Gastroesophageal sphincter (tissue), 4 donors: ENCODE results near the gene PTBP3. TPM values are rescaled to one million over a fixed set of nuclear protein-coding genes. Genes with fewer than 3 reads are reported as not detected.

ENCODE experiments used
- ATAC-seq: fragments of 150-250 bp; one replicate; pipeline ENCODE4 v1.9.1; 2016; ENCODE audit warnings: mild to moderate bottlenecking, moderate library complexity
- H3K27ac ChIP-seq, 4 donors: fragments of 200-600 bp; sonication (generic) in 3 of 4; 1 replicate in 3 of 4; 2 replicates in 1 of 4; pipeline ENCODE4 v1.5.1; 2016 to 2019
- H3K27me3 ChIP-seq: fragments of 200-600 bp; sonication (generic); one replicate; pipeline ENCODE4 v1.5.1; 2019
- H3K36me3 ChIP-seq, 2 donors: fragments of 200-600 bp; sonication (generic); one replicate each; pipeline ENCODE4 v1.5.1; 2019; ENCODE audit warnings: control low read depth in 1 of 2
- H3K4me1 ChIP-seq, 3 donors: fragments of 200-600 bp; sonication (generic); 1 replicate in 2 of 3; 2 replicates in 1 of 3; pipeline ENCODE4 v1.5.1; 2016 to 2019; ENCODE audit warnings: control low read depth in 2 of 3
- H3K4me3 ChIP-seq, 2 donors: fragments of 200-600 bp; sonication (generic); one replicate each; pipeline ENCODE4 v1.5.1; 2019; ENCODE audit warnings: mild to moderate bottlenecking in 1 of 2, moderate library complexity in 1 of 2
- H3K9me3 ChIP-seq, 3 donors: fragments of 200-600 bp; sonication (generic); one replicate each; pipeline ENCODE4 v1.5.1; 2017 to 2019; ENCODE audit warnings: control low read depth in 2 of 3
- EP300 ChIP-seq: sonication (generic); formaldehyde crosslinking; IDR thresholded peaks from one replicate; pipeline ENCODE4 v1.6.1; 2017; ENCODE audit warnings: antibody characterized with exemption, mild to moderate bottlenecking
- POLR2A ChIP-seq, 2 donors: fragments of 450-650 bp; IDR thresholded peaks; one replicate each; pipeline ENCODE4 v1.6.1; 2017; ENCODE audit warnings: antibody characterized with exemption in 2 of 2, mild to moderate bottlenecking in 2 of 2, moderate library complexity in 1 of 2
- POLR2AphosphoS5 ChIP-seq: sonication (generic); formaldehyde crosslinking; IDR thresholded peaks from one replicate; pipeline ENCODE4 v1.6.1; 2017; ENCODE audit warnings: antibody characterized with exemption
- WGBS, 2 donors: methylation state at CpG; one replicate each; pipeline ENCODE4 v1.1.5; 2018; ENCODE audit warnings: low coverage in 1 of 2; 5-methylcytosine and 5-hydroxymethylcytosine counted together
- total RNA-seq, 4 donors: library from RNA; depleted of rRNA; stranded (reverse); fragments of >200 nt; gene quantifications; one replicate each; pipeline ENCODE4 v1.1.0, GENCODE V29; 2016
- TF ChIP-seq, protein P1 (sequence below), 4 experiments: fragments of 200-600 bp in 2 of 4; fragments of 450-650 bp in 2 of 4; sonication (generic) in 1 of 4; IDR thresholded peaks; one replicate each; pipeline ENCODE4 v1.5.1; 2017 to 2019; ENCODE audit warnings: antibody characterized with exemption in 4 of 4, mild to moderate bottlenecking in 2 of 4, moderate library complexity in 2 of 4

The PTBP3 gene
- total RNA-seq, 4 donors from 2014 or later, result 13.7 to 28.2 (median 24.6) TPM

DNA sequence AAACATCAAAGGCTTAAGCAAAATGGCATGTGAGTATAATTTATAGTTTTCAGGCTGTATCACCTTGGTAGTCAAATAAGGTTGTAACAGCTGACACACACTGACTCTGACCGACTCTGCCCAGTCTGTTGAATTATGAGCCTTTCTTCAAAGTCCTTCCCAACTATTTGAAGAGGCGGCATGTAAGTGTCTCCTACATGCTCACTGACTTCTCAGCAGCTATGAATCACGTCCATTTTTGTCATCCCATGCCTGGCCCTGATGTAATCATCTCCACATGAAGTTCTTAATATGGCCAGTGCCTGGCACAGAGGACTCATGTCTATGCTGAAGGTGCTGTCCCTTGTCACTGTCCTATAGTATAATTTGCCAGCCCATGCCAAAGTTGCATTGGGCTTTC is 5.1 kb upstream of the PTBP3 start:
- Histone ChIP-seq H3K36me3 (no peaks in the 10 kb centered on the region), H3K27ac (no peak overlapping the region), H3K4me1 (peaks cover 0 to 10% (median 0%) of the 10 kb centered on the region in 3 donors), H3K9me3 (no peaks in the 10 kb centered on the region), H3K4me3 (no peak overlapping the region), H3K27me3 (peaks cover 3% of the 10 kb centered on the region)
- TF ChIP-seq EP300, result no peak
- TF ChIP-seq POLR2AphosphoS5, result no peak
- no peak for TF ChIP-seq POLR2A (IDR thresholded peaks at IDR 0.05)
- TF ChIP-seq, protein P1, sequence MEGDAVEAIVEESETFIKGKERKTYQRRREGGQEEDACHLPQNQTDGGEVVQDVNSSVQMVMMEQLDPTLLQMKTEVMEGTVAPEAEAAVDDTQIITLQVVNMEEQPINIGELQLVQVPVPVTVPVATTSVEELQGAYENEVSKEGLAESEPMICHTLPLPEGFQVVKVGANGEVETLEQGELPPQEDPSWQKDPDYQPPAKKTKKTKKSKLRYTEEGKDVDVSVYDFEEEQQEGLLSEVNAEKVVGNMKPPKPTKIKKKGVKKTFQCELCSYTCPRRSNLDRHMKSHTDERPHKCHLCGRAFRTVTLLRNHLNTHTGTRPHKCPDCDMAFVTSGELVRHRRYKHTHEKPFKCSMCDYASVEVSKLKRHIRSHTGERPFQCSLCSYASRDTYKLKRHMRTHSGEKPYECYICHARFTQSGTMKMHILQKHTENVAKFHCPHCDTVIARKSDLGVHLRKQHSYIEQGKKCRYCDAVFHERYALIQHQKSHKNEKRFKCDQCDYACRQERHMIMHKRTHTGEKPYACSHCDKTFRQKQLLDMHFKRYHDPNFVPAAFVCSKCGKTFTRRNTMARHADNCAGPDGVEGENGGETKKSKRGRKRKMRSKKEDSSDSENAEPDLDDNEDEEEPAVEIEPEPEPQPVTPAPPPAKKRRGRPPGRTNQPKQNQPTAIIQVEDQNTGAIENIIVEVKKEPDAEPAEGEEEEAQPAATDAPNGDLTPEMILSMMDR (IDR thresholded peaks at IDR 0.05), result no peak
- no peak for ATAC-seq
- WGBS, 2 donors, result 50 to 65% methylated on average over 3 of the region's 3 CpGs

DNA sequence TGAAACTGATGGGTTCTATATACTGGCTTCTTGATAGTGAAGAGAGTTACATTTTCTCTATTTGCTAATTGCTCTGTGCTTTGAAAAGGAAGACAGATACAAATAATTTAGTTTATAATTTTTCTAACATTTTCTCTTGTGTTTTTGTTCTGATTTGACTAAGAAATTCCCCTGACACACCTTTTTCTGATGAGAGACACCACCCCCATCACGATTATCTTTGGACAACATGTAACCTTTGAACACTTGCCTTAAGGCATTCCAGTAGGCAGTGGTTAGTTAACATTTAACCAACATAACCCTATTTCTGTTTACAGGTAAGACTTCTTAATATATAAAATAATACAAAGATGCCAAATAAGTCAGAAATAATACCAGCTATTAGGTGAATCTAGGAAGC is 4.1 kb upstream of the PTBP3 start:
- Histone ChIP-seq H3K27me3 (peaks cover 3% of the 10 kb centered on the region), H3K27ac (no peak overlapping the region), H3K4me1 (peaks cover 0 to 10% (median 0%) of the 10 kb centered on the region in 3 donors), H3K4me3 (no peak overlapping the region), H3K36me3 (no peaks in the 10 kb centered on the region), H3K9me3 (no peaks in the 10 kb centered on the region)
- no peak for ATAC-seq
- TF ChIP-seq, protein P1 (IDR thresholded peaks at IDR 0.05), result no peak
- TF ChIP-seq POLR2AphosphoS5 (no peak), EP300 (no peak), POLR2A (IDR thresholded peaks at IDR 0.05) (no peak)
- 71 to 75% methylated on average over 1 of the region's 1 CpG for WGBS, 2 donors

DNA sequence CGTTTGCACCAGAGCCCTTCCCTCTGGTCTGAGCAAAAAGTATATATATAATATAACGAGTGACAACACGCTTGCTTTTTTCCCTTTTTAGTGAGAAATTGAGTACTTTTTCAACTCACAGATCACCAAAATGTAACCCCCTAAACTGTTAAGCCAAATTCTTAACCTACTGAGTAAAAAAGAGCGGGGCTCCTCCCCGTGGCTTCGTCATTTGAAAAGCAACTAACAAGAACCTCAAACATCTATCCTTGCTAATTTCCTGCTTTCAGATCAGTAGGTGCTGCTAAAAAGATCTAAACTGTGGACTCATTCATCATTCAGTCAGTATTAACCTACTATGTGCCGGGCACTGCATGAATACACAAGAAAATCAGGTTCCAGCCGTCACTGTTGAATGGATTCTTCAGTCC is 1.0 kb upstream of the PTBP3 start:
- Histone ChIP-seq H3K36me3 (no peaks in the 10 kb centered on the region), H3K4me3 (peak overlapping the region; percentile 67 to 100), H3K4me1 (peaks cover 0 to 35% (median 0%) of the 10 kb centered on the region in 3 donors), H3K27ac (peak overlapping the region; percentile 82 to 100 (median 98)), H3K27me3 (no peaks in the 10 kb centered on the region), H3K9me3 (no peaks in the 10 kb centered on the region)
- ATAC-seq, result no peak
- TF ChIP-seq POLR2AphosphoS5 (no peak), POLR2A (IDR thresholded peaks at IDR 0.05) (no peak), EP300 (no peak)
- TF ChIP-seq, protein P1 (IDR thresholded peaks at IDR 0.05), result no peak
- 9 to 12% methylated on average over 8 of the region's 8 CpGs for WGBS, 2 donors

DNA sequence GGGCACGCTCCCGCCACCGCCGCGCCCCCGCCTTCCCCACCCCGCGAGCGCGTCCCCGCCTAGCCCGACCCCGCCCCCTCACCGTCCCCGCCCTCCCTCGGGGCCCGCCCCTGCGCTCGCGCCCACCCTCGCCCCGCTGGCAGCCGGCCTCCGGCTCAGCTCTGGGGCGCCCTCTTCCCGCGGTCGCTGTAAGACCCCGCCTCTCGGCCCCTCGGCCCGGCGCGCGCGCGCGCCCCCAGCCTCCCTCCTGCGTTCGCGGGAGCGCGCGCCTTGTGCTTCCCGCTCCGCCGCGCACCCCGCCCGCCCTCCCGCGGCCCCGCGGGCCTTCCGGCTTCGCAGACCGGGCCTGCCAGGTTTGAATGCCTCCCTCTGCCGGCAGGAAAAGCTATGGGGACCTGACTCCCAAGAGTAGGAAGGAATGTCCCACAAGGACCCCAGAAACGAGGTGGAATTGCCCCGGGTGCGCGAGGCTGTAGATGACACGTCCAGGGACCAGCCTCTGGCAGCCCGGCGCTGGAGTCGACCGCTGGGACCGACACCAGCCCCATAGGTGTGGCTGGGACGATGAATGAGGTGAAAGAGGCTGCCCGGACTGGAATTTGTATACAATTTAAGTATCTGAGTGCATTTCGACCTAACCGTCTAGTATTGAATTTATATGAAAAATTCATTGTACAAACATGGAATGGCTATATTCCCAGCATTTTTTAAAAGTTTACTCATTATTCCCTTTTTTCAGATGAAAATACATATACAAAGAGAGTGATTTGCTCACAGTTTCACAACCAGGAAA is 416 bp upstream of the PTBP3 start:
- 0% methylated on average over 3 to 14 of the region's 72 CpGs for WGBS, 2 donors
- ATAC-seq, result peak; percentile 96
- peak overlapping the region; percentile 82 to 100 for H3K4me3 ChIP-seq

More for the DNA sequence above, 416 bp upstream of the PTBP3 start:
- no peaks in the 10 kb centered on the region for H3K36me3 ChIP-seq
- TF ChIP-seq POLR2AphosphoS5, result no peak
- TF ChIP-seq POLR2A (IDR thresholded peaks at IDR 0.05), result no peak
- no peak for TF ChIP-seq EP300
- TF ChIP-seq, protein P1 (IDR thresholded peaks at IDR 0.05), result peak; percentile 52 to 80 (median 58)
- peak overlapping the region; percentile 96 to 100 (median 98) for H3K27ac ChIP-seq
- H3K9me3 ChIP-seq, result no peaks in the 10 kb centered on the region
- no peaks in the 10 kb centered on the region for H3K27me3 ChIP-seq
- H3K4me1 ChIP-seq, result peaks cover 0 to 35% (median 0%) of the 10 kb centered on the region in 3 donors
